GM18517 (cell line): ENCODE results near the gene ALK.

ENCODE experiments used
- ATAC-seq: cut with Tn5 transposase; IDR thresholded peaks from one replicate; pipeline ENCODE4 v1.9.1; 2021; ENCODE audit warnings: mild to moderate bottlenecking, moderate library complexity; ENCODE audit not compliant: unreplicated experiment

Gene ALK

DNA sequence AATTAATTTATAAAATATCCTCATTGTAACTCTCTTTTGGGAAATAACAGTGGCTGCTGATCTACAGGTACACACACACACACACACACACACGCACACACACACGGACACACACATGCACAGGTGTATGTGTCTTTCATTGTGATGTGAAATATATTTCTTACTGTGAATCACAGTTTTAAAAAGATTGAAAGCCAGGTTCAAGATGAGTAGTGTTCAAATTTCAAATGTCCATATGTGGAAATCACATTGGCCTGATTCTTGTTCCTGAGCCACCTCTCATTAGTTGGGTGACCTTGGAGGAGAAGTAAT lies 372.4 kb downstream of the ALK start:
- no peak for ATAC-seq

DNA sequence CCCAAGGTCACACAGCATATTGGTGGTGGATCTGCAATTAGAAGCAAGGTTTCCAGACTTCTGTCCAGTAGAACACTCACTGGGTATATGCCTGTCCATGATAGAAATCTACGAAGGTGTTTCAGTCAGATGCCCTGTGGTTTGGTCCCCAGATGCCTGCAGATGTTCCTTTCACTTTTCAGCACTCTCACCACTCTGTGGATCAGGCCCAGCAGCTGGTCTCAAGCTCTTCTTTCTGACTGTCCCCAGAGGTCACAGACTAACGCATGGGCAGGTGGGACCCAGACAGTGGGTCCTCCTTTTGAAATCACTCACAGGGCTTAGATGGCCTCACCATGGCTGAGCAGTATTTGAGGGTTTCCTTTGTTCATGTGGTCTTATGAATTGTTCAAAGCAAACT lies 376.5 kb downstream of the ALK start:
- ATAC-seq: no peak

DNA sequence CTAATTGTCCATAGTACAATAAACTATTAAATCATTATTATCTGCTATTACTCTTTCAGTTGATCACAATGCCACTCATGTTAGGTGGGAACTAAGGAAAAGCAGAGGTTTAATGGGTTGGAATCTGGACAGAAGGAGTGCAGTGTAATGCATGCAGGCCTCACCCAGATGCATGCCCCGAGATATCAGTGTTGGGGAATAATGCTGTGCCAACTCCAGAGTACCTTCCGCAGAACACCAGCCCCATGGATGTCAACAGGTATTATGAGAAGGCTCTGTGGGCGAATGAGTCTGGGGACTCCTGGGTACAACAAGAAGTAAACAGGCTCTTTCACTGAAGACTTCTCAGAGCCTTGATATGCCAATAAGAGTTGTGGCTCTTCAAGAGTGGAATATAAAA lies 377.4 kb downstream of the ALK start:
- ATAC-seq: no peak

GRCh38 chr2:29535188-29535587 lies 386.2 kb downstream of the ALK start:
- no peak for ATAC-seq

- ATAC-seq: no peak
Observed at GRCh38 chr2:29532436-29532835, 388.9 kb downstream of the ALK start.

DNA sequence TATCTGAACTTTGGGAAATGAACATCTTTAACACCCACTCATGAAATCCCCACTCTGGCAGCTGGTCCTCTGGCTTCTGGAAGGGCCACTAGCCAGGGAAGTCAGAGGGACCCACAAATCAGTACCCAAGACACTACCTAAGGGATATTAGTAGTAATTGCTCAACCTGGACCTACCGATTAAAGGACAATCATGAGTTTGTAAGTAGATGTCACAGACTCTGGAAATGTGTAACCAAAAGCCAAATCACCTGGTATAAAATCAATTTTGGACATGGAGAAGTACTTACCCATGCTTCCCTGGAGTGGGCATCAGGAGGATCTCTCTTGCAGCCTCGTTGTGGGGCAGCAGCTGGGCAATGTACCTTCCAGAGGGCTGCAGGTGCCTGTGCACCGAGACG lies 389.8 kb downstream of the ALK start:
- ATAC-seq: no peak

GRCh38 chr2:29530281-29530680 lies 391.1 kb downstream of the ALK start:
- ATAC-seq: no peak

DNA sequence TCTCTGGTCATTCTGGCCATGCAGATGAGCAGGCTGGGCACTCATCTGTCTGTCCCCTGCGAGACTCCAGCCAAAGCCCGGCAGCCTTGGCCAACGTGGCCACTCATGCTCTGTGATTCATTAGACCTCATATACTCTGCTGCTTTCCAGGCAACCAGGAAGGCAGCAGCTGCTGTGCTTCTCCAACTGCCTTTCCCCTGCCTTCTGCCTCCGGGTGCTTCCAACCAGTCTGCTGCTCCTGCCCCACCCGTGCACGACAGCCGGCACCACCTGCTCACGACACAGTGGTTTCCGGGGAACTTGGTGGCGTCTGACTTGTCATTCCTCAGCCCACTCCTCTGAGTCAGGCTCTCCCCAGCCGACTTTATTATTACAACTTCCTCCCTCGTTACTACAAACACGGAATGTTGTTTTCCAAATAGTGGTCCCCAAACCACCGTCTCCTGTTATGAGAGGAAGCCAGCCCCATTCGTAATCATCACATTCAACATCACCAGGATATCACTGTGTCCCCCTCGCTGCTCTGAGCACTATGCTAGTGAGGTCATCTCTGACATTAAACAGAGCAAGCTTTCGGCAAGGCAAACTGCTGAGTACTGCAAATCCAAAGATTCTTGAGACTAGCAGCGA lies 392.4 kb downstream of the ALK start:
- ATAC-seq: no peak

- no peak for ATAC-seq
Observed at GRCh38 chr2:29528371-29528770, 393.0 kb downstream of the ALK start.

DNA sequence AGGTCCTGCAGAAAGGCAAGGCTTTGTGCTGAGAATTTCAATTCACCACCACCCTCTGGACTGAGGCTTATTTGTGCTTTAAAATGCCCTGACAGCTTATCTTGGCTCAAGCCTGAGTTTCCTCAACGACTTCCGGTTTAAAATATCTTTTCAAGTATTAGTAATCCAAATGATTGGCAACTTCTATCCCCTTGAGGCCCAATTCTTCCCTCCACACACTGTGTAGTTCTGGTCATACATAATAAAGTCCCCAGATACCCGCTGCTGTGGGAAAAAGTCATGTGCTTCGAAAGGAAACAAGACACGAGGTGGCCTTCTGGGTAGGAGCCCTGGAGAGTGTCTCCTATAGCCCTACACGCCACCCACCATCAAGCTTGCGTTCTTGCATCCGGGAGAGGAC lies 393.4 kb downstream of the ALK start:
- ATAC-seq: no peak

- no peak for ATAC-seq
Observed at GRCh38 chr2:29526587-29527586, 394.5 kb downstream of the ALK start.

- ATAC-seq: no peak
Observed at GRCh38 chr2:29525921-29526320, 395.5 kb downstream of the ALK start.

- no peak for ATAC-seq
Observed at GRCh38 chr2:29524652-29525051, 396.7 kb downstream of the ALK start.

- no peak for ATAC-seq
Observed at GRCh38 chr2:29522951-29523669, 398.3 kb downstream of the ALK start.

- no peak for ATAC-seq
Observed at GRCh38 chr2:29520001-29520400, 401.4 kb downstream of the ALK start.

- no peak for ATAC-seq
Observed at GRCh38 chr2:29519338-29519925, 402.0 kb downstream of the ALK start.

GRCh38 chr2:29518646-29519337 lies 402.6 kb downstream of the ALK start:
- no peak for ATAC-seq

DNA sequence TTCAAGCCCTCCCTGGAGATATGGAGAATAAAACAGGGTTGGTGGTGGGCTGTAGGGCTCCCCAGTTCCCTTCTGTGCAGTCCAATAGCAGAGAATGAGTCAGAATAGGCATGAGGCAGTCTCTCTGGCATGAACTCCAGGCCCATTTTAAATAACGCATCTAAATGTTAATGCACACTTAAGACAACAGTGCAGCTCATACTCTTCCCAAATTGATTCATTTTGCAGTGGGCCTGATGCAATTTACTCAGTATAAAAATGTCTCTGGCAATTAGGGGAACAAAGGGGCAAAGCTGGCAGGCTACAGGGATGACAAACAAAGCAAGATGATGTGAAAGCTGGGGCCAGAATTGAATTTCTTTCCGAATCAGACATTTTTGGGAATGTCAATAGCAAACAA lies 403.4 kb downstream of the ALK start:
- no peak for ATAC-seq

GRCh38 chr2:29517413-29517812 lies 404.0 kb downstream of the ALK start:
- no peak for ATAC-seq

DNA sequence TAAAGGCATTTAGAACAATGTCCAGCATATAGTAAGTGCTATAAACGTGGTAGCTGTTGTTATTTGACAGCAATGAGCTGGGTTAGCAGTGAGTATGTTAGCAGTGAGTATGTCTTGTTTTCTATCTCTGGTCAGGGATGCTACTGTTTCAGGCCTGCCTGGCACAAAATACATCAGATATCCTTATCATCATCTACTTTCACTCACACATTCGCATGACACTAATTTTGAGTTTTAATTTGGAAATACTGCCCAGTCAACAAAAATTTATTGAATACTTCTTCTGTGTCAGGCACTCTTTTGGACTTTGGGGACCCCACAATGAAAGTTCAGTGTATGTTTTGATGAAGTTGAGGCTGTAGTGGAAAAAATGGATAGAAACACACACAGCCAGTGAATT lies 404.6 kb downstream of the ALK start:
- no peak for ATAC-seq

GRCh38 chr2:29509878-29510277 lies 411.5 kb downstream of the ALK start:
- ATAC-seq: no peak
